Fibroblast of skin of scalp (primary cell): ENCODE results near the gene MYO10.
A peak's percentile ranks its signal among the peaks of the same experiment; 100 is the strongest.
"Not testable (repeated sequence)": the region's sequence is repeated elsewhere in the genome, so short reads cannot be mapped to it uniquely, and the experiment has no call there.

ENCODE experiments used
- DNase-seq: peaks from one replicate; pipeline ENCODE4 v3.0.0-alpha.2; 2013

Gene MYO10

DNA sequence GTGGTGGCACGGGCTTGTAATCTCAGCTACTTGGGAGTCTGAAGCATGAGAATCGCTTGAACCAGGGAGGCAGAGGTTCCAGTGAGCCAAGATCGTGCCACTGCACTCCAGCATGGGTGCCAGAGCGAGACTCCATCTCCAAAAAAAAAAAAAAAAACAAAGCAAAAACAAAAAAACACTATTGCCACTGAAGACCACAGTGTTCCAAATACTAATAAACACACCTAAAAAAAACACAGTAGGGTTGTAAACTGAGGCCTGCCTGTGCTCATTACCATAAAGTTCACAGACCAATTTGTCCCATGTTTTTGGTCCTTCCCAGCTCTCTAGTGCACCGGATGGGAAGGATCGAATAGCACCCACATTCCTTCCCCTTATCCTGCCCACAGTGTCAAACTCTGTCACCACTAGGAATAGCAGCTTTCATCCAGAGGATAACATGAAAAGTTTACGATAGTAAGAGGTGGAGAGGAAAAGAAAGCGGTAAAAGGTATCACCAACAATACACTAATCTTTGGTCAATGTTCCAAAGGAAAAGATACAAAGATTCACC lies 49.2 kb downstream of the MYO10 start:
- peak; percentile 21 for DNase-seq

DNA sequence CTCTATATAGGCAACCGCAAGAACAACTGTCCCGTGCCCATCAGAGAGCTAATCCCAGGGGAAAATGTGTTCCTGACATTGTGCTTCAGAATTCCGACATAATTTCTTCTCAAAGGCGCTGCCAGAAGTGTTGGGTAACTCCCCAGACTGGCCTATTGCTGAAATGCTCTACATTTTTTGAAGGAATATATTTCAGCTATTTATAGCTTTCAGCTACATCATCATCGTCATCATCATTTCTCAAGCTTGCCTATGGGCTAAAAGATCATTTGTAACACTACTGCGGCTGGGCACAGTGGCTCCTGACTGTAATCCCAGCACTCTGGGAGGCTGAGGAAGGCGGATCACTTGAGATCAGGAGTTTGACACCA lies 49.7 kb downstream of the MYO10 start:
- DNase-seq: peak; percentile 99

DNA sequence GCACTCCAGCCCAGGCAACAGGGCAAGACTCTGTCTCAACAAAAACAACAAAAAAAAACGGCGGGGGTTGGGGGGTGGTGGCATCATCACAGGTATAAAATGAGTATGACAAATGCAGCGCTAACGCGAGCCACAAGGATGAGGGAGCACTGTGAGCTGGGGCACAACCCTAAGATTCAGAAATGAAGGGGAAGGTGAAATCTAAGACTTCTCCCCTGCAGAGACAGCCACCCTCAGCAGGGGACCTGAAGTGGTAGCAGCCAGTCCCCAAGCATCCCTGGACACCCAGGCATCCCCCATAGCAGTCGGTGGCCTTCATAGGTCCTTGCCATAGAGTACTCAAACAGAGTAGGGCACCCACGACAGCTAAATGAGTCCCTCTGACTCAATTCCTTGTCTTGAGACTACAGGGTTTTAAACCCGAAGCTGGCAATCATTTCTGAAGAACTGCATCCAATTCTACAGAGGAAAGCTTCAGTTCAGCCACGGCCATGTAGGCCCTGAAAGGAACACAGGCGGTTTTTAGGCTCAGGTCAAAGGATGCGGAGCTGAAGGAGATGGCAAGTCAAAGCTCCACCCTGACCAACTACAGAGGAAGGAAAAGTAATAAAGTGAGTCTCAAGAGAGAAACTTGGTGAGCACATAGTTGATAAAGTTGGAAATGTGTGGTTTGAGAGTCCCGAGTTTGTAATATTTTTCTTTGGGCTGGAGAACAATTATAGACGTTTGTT lies 50.3 kb downstream of the MYO10 start:
- no peak for DNase-seq

DNA sequence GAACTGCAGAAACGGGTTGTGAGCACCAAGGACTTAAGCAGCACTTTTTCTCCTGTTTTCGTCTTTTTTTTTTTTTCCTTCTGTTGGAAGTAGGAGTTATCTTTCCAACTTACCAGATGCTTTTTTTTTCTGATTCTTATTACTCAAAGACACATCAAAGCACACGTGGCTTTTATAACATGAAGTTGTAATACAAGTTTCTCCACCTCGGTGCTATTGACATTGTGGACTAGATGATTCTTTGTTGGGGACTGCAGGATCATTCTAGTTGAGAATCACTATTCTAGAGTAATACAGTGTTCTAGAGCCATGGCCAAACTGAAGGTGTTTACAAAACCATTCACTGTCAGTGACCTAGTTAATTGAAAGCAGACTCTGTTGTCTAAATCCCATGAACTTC lies 51.5 kb downstream of the MYO10 start:
- DNase-seq: no peak

DNA sequence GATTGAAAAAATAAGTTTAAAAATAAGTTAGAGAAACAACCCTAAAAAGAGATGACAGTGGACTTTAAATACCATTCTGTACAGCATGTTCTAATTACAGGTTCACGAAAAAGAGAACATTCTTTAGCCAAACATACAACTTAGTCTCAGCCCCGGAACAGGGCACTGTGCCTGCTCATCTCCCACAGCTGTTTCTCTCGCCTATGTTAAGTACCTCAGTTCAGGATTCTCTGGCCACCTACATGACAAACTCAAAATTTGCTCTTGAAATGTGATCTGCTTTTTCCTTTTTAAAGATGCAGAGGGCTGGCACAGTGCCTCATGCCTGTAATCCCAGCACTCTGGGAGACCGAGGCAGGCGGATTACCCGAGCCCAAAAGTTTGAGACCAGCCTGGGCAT lies 52.3 kb downstream of the MYO10 start:
- DNase-seq: no peak

DNA sequence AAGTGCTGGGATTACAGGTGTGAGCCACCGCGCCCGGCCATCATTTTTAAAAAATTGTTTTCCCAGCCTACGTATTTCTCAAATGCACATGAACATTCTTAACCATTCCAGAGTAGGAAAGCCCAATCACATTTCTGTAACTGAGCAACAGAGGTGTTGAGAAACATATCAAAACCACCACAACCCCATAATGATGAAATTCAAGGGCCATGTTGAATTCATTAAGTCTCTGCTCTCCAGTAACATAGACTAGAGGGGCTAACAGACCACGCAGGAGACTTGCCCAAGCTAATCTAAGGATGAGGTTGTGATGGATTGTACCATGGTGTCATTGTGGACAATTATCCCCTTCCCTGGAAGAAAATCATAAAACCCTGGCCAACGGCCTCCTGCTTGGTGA lies 52.9 kb downstream of the MYO10 start:
- no peak for DNase-seq

DNA sequence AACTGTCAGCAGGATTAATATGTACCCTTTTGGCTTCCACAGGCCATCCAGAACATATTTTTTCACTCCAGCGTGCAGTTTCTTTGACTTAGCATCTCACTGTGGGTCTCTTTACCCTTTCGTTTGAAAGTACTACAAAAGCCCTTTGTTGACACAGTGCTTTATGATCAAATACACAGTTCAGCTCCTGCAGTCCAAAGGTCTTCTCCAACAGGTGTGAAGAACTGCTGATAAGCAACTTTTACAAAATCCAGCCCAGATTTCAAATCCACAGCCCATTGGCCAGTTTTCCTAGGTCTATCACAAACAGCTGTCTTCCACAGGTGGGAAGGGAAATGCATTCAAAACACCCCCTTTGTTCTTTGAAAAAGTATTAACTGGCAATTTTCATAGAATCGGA lies 54.8 kb downstream of the MYO10 start:
- no peak for DNase-seq

DNA sequence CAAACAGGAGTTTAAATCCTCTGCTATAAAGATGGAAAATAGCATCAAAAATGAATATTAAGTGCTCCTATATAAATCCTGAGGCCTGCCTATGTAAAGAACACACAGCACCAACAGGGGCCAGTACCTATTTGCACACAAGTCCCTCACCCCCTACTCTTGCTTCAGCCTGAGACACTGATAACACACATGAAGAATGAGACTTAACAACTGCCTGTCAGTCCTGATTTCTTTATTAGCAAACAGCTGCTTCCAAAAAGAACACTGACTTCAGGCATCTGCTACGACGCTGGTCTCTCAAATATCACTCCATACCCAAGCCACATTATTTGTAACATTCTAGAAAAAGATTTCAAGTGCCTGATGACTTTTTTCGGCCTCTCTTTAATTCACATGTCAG lies 55.5 kb downstream of the MYO10 start:
- DNase-seq: no peak

DNA sequence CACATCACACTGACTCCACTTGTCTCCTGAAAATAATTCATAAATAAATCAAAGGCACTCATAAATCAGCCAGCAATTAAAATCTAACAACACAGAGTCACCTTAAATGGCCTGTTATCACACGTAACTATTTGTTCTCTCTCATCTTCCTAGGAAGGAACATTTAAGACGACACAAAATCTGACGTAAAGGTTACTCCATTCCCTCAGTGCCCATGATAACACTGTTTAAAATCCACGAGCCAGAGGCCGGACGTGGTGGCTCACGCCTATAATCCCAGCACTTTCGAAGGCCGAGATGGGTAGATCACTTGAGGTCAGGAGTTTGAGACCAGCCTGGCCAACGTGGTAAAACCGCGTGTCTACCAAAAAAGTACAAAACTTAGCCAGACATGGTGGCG lies 56.4 kb downstream of the MYO10 start:
- DNase-seq: no peak

DNA sequence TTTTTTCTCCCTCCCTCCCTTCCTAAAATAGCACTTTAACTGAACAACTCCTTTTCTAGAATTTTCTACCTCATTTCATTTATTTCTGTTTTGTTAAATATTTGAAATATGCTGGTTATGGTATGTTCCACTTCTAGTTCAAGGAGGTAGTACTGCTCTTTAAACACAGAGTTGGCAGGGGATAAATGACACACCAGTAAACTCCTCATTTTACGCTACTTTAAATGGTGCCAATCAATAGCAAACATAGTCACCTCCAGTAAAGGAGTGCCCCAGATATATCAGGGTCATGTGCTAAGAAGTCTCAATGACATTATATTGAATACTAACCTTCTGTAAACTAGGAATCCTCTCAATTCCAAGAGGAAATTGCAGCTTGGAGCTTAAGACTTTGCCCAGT lies 56.9 kb downstream of the MYO10 start:
- DNase-seq: no peak

DNA sequence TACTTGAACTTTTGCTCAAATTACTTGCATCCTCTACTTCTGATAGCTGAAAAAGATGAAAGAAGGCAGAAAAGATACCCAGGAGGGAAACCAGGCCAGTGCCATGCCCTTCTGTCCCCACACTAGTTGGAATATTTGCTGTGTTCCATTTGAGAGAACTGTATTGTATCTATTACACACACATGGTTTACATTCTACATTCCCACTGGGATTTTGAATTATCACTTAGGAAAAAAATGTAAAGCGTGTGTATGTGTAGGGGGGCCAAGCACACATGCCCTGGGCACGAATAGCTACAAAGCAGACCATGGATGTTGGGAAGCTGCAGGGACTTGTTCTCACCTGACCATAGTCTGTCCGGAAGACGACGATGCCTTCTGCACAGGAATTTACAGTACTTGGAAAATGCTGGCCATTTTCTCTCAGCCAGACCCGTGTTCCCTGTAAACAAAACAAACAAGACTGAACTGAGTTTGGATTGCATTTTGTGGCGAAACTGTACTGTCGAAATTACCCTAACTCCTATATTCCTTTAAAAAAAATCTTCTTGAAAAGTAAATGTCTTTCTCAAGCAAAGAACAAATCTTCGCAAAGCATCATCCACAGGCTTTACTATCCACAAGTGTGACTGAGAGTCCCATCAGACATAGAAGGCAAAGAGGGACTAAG lies 58.7 kb downstream of the MYO10 start:
- peak; percentile 75 for DNase-seq

DNA sequence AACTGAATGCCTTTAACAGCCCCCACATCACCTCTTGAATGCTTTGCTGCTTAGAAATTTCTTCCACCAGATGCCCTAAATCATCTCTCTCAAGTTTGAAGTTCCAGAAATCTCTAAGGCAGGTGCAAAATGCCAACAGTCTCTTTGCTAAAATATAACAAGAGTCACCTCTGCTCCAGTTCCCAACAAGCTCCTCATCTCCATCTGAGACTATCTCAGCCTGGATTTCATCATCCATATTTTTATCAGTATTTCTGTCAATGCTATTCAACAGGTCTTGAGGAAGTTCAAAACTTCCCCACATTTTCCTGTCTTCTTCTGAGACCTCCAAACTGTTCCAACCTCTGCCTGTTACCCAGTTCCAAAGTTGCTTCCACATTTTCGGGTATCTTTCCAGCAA lies 61.7 kb downstream of the MYO10 start:
- not testable (repeated sequence) for DNase-seq

DNA sequence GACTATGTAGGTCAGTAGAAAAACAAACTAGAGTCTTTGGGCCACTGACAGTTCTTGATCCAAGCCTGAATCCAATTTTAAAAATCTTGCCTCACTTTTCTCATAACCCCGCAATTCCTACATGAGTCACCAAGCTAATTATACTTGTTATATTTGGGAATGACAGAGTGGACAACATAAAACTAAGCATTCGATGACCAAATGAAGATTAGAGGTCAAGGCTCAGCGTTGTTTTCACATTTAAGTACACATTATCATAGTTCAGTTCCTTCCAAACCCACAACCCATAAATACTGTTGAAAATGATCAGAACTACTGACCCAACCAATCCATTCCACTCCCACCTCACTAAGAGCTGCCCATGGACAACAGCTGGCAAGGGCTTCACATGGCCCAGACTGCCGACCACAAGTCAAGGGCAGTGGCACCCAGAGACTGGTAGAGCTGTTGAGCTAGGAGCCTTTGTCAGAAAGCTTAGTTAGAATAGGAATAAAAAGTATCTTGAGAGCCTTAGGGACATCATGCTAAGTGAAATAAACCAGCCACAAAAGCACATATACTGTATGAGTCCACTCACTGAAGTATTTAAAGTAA lies 64.2 kb downstream of the MYO10 start:
- DNase-seq: peak; percentile 33

DNA sequence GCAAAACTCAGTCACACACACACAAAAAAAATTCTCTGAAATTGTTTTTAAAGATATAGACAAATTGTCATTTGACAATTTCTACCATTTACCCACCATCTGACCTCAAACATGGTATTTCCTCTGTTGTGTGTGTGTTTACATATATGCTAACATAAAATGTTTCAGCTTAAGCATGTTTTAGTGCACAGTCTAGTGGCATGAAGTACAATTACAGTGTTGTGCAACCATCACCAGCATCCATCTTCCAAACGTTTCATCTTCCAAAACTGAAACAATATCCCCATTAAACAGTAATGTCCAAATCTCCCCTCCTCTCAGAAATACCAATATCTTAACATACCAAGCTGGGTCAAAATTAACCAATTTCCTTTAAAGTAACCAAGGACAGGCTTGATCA lies 65.2 kb downstream of the MYO10 start:
- no peak for DNase-seq

DNA sequence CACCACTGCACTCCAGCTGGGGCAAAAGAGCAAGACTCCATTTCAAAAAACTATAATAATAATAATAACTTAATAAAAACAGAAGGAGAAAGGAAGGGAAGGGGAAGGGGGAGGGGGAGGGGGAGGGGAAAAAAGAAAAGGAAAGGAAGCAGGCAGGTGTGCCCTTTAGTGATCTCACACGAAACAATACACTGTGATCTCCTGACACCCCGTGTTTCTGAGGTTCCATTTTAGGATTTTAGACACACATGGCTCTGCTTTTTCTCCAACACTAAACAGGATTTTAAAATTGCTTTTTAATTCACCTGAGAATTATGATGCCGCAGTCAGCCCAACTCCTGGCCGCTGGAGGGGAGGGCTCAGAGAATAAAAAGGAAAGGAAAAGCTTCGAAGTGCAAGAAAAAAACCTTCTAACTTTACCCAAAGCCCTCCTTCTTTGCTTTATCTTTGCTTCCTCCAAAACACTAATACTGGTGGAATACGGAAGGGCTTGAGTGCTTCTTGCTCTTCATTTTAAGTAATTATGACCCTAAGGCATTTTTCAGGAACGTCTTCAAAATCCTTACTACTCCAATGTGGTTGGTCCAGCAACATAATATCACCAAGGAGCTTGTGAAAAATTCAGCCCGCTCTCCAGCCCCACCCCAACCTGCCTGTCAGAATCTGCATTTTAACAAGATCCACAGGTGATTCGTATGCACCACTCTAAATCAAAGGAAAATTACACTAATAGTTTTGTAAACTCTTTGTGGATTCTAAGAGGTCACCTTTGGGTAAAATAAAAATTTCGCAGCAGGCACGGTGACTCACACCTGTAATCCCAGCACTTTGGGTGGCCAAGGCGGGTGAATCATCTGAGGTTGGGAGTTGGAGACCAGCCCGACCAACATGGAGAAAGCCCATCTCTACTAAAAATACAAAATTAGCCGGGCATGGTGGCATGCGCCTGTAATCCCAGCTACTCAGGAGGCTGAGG lies 66.0 kb downstream of the MYO10 start:
- DNase-seq: peak; percentile 39

DNA sequence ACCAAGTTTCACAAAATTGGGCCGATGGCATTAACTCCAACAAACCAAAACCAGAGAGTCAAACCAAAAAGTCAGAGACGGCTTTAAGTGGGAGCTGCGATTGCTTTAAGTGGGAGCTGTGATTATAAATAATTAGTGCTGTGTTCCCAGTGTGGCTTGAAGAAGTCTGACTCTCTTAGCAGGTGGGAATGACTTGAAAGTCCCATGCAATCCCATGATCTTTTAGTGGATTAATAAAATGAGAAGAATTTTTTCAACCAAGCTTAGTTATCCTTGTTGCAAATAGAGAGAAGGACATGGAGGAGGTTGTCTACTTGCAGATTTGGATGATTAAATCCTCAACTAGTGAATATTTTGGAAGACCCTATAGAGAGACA lies 68.5 kb downstream of the MYO10 start:
- DNase-seq: no peak

DNA sequence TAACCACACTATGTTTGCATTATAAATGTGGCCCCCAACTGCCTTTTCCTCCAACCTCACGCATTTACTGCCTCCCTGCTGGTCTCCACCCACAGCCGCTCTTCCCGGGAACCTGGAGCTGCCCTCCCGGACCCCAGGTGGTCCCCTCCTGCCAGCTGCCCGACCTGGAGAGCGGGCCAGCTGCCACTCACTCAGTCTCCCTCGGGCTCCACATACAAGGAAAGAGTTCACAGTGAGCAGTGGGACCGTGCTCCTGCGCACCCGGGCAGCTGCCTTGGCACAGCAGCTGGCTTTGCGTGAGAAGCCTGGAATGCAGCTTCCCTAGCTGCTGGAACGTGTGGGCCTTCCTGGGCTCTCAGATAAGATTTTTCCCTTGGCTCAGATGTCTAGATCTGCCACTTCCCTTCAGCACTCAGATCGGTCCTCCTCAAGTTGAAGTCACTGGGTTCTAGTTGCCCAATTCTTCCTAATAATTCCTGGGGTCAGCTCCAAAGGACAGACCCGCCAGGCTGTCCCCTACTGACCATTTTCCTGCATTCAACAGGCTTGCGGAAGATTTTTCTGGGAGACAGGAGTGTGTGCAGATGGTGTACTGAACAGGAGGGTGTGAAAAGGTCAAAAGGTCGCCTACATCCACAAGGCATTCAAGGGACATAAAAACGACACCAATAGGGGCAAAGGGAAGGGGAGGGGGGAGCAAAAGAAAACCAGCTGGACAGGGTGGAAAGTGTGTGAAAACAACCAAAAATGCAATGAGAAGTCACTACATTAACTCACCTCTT lies 69.1 kb downstream of the MYO10 start:
- no peak for DNase-seq

DNA sequence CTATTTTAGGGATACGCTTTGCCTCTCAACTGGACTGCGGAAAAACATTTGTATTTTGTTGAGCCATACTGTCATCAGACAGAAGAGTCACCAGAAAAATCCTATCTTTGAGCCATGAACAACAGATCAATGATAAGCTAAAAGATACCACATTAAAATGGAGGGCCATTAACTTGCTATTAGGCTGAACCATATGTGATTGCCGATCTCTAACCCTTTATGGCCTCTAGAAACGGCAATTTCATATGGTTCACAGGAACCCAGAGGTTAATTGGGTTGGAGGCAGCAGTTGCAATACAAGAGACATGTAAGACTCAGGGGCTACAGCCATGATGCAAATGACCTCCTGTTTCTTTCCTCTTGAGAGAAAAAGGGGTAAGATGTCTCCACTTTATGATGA lies 69.8 kb downstream of the MYO10 start:
- DNase-seq: no peak

DNA sequence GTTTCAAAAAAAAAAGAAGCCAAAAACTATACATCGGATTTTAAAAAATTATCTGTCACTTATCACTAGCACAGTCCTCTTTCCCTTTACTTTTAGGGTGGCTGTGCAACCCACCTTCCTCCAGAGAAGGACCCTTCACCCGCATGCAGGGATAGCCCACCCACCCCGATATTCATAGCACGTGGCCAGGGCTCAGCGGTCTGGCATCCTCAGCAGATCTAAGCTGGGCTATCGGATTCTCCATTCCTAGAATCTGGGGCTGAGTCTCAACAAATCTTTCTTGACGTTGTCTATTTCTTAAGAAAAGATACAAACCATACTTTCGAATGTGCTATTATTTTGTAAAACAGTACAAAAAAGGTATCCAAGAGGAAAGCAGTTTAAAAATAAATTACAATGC lies 70.9 kb downstream of the MYO10 start:
- DNase-seq: no peak

DNA sequence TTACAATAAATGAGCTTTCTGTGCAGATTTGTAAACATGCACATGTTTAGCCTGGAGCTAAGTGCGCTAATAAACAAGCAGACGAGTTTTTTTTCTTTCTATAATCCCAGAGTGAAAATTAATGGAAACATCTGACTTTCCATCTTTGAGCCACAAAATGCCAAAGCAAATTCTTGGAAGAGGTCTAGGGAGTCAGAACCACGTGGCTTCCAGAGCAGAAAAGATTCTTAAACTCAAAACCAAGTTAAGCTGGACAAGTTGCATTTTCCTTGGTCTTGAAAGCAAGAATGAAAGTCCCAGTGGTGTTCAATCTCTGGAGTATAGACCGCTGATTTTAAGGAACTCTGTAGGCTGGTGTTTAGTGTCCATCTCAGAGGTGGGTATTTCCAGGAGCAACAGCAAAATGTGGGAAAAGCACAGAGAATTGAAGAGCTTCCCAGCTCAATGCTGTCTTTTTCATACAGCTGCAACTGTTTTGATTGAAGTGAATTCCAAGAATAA lies 71.4 kb downstream of the MYO10 start:
- peak; percentile 59 for DNase-seq

DNA sequence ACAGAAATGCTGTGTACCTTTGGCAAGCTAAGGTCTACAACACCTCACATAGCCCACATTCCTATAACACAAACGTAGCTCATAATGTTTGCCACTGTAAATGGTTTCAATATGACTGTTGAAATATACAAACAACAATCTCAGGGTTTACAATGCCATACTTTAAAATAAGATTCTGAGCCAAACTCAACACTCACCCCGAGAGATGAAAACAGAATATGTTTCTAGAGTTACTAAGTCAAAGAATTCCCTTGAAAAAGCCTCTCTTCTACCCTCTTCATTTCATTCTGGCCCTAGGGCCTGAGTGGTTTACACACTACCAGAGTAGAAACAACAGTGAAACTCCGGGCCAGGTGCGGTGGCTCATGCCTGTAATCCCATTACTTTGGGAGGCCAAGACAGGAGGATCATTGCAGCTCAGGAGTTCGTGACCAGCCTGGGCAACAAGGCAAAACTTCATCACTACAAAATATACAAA lies 72.6 kb downstream of the MYO10 start:
- DNase-seq: no peak

DNA sequence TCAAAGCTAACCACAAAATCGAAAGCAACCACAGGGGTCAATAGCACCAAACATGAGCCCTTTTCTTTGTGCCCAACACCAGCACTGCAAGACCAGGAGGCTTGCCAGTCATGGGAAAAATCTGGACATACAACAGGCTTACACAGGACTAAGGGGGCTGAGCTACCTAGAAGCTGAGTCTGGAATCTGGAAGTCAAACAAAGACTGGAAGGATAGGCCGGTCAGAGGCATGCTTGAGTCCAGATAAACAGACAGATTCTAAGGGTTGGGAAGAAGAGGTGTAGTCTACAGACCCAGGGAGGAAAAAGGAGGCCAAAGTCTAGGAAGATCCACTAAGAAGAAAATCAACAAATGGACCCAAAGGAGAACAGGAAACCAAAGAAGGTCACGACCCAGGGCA lies 73.3 kb downstream of the MYO10 start:
- DNase-seq: no peak
